Esophagus mucosa (tissue), 1 donor: ENCODE data around the gene DGCR2. TPM values are rescaled to one million over a fixed set of nuclear protein-coding genes. Genes with fewer than 3 reads are reported as not detected.
"Not testable (repeated sequence)": the region's sequence is repeated elsewhere in the genome, so short reads cannot be mapped to it uniquely, and the experiment has no call there.

ENCODE experiments used
- ATAC-seq: fragments of 200-7000 bp; cut with Tn5 transposase; one replicate; pipeline ENCODE4 v1.9.1; 2020
- total RNA-seq: library from RNA; stranded (reverse); gene quantifications from one replicate; pipeline ENCODE4 v1.2.4, GENCODE V29; 2023
- donor health status: DM: yes; HTN: yes; CAD: no.

DGCR2 gene
- total RNA-seq, result 46.6 TPM

GRCh38 chr22:19122143-19122751, at the start of gene DGCR2:
TSS of gene DGCR2 (minus strand) at chr22:19122412. CDS start at chr22:19122206, 206 bp downstream.
- peak; percentile 94 for ATAC-seq

GRCh38 chr22:19169947-19170318, 47.7 kb upstream of the DGCR2 start:
- ATAC-seq, result no peak

GRCh38 chr22:19169002-19169946, 47.1 kb upstream of the DGCR2 start:
- ATAC-seq, result no peak

DNA sequence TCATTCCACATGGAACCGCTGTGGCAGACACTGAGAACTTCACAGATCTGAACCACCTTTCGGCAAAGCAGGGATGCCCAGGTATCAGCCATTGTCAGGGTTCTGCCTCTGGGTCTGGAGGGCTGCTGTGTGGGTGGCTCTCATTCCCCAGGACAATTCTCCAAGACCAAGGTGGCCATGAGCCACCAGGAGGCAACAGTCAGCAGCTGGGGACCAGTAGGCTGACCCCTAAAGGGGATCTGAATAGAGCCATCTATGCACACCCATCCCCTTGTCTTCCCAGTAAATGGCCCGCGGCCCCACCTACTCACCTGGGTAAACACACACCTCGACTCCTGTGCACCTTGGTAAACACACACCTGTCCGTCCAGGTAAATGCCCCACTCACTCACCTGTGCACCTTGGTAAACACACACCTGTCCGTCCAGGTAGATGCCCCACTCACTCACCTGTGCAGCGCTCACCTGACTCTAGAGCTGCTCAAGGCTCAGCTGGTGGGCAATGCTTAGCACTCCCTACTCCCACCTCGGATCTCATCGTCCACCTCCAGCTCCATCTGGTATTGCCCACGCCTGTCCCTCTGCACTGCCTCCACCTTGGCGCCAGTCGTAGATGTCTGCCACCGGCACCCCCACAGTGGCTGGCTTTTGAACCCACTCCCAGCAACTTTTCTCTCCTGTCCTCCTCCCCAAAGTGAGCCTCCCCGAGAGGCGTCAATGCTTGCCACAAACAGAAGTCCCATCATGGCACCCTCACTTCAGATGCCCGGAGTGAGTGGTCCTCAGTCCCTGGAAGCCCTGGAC, 46.1 kb upstream of the DGCR2 start:
- no peak for ATAC-seq

DNA sequence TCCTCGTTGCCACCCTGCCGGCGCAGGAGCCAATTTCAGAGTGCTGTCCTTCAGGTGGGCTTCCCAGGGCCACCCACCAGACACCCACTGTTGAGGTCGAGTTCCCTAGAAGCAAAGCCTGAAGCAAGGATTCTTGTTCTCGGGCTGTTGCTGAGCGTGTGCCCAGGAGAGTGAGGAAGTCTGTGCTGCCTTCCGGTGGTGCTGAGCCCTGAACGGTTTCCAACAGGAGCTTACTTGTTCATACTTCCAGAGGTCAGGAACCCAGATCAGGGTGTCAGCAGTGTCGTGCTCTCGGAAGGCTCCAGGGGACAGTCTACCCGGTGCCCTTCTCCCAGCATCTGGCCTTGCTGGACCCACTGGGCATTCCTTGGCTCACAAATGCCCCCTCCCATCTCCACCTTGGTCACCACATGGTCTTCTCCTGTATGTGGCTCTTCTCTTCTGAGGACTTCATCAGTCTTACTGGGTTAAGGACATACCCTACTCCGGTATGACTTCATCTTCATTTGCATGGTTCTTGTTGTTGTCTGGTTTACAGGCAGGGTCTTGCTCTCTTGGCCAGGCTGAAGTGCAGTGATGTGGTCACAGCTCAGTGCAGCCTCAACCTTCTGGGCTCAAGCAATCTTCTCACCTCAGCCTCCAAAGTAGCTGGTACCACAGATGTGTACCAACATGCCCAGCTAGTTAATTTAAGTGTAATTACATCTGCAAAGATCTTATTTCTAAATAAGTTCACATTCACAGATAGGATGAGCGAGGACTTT, 45.1 kb upstream of the DGCR2 start:
- ATAC-seq, result no peak

GRCh38 chr22:19166421-19166820, 44.2 kb upstream of the DGCR2 start:
- no peak for ATAC-seq

GRCh38 chr22:19164425-19164824, 42.2 kb upstream of the DGCR2 start:
- ATAC-seq, result no peak

- ATAC-seq, result not testable (repeated sequence)
Observed at GRCh38 chr22:19158649-19159048, 36.4 kb upstream of the DGCR2 start.

DNA sequence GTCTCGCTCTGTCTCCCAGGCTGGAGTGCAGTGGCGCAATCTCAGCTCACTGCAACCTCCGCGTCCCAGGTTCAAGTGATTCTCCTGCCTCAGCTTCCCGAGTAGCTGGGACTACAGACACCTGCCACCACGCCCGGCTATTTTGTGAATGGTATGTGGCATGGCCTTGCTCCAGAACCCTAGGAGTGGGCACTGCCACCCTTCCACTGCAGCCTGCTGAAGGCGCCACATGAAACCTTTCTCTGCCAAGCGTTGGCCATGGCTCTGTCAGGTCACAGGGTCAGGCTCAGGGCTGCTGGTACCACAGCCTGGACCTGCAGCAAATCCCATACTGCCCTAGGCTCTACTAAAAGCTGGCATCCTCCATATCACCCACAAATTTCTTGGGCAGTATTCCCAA, 33.9 kb upstream of the DGCR2 start:
- ATAC-seq, result not testable (repeated sequence)

DNA sequence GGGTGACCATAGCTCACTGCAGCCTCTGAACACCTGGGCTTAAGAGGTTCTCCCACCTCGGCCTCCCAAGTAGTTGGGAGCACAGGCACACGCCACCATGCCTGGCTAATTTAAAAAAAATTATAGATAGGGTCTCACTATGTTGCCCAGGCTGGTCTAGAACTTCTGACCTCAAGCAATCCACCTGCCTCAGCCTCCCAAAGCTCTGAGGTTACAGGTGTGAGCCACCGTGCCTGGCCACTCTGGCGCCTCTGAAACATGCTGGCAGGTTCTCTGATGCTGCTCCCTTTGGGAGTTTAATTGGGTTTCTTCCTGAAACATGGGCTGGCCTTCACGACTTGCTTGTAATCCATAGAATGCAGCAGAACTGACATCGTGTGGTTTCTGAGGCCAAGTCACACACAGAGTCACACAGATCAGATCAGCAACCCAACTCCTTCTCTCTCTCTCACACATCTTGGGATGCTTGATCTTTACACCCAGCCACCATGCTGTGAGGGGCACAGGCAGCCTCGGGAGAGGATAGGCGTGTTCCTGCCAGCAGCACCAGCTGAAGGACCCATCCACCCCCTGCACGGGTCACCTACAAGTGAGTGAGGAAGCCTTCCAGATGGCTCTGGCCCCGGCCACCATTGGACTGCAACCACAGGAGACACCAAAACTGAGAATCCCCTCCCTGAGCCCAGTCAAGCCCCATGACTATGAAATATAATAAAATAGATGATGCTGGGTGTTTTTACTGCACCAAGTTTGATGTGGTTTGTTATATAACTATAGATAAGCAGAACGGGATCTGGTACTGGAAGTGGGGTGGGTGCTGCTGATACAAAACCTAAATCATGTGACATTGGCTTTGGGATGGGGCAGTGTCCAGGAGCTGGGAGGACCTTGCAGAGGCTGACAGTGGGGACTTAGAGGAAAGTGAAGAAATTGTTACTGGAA, 31.0 kb upstream of the DGCR2 start:
- ATAC-seq, result no peak

- no peak for ATAC-seq
Observed at GRCh38 chr22:19151329-19152191, 29.3 kb upstream of the DGCR2 start.

- no peak for ATAC-seq
Observed at GRCh38 chr22:19150482-19151328, 28.5 kb upstream of the DGCR2 start.

GRCh38 chr22:19149991-19150390, 27.8 kb upstream of the DGCR2 start, which contains the start of gene GSC2:
TSS of gene GSC2 (minus strand) at chr22:19150292. CDS start at chr22:19150283, 9 bp downstream.
- no peak for ATAC-seq

- peak; percentile 49 for ATAC-seq
Observed at GRCh38 chr22:19149047-19149883, 27.1 kb upstream of the DGCR2 start.

GRCh38 chr22:19148417-19149046, 26.3 kb upstream of the DGCR2 start:
- ATAC-seq, result no peak

- no peak for ATAC-seq
Observed at GRCh38 chr22:19147195-19147780, 25.1 kb upstream of the DGCR2 start.
